HG02763 (cell line): ENCODE data around the gene WDR91.

Source experiments
- ATAC-seq: cut with Tn5 transposase; IDR thresholded peaks from one replicate; pipeline ENCODE4 v1.9.1; 2021; ENCODE audit warnings: mild to moderate bottlenecking, moderate library complexity; ENCODE audit not compliant: unreplicated experiment

WDR91 gene

DNA sequence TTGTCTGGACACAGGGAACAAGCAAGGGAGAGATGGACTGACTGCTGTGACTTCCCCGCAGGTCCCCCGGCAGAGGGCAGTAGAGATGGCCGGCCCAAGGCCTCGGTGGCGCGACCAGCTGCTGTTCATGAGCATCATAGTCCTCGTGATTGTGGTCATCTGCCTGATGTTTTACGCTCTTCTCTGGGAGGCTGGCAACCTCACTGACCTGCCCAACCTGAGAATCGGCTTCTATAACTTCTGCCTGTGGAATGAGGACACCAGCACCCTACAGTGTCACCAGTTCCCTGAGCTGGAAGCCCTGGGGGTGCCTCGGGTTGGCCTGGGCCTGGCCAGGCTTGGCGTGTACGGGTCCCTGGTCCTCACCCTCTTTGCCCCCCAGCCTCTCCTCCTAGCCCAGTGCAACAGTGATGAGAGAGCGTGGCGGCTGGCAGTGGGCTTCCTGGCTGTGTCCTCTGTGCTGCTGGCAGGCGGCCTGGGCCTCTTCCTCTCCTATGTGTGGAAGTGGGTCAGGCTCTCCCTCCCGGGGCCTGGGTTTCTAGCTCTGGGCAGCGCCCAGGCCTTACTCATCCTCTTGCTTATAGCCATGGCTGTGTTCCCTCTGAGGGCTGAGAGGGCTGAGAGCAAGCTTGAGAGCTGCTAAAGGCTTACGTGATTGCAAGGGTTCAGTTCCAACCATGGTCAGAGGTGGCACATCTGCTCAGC, 46.8 kb downstream of the WDR91 start:
- no peak for ATAC-seq

DNA sequence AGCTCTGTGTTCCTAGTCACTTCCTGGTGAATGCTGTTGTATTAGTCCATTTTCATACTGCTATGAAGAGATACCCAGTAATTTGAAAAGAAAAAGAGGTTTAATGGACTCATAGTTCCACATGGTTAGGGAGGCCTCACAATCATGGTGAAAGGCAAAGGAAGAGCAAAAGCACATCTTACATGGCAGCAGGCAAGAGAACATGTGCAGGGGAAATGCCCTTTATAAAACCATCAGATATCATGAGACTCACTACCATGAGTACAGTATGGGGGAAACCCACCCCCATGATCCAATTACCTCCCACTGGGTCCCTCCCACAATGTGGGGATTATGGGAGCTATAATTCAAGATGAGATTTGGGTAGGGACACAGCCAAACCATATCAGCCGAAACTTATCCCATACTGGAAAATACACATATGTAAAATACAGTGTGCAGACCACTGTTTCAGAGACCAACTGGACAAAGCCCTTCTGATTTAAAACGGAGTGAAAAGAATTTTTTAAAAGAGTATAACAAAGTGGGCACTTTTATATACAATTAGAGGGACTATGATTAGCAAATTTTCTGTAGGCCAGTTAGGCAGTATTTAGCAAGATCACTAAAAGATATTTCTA, 48.8 kb downstream of the WDR91 start:
- ATAC-seq, result no peak

DNA sequence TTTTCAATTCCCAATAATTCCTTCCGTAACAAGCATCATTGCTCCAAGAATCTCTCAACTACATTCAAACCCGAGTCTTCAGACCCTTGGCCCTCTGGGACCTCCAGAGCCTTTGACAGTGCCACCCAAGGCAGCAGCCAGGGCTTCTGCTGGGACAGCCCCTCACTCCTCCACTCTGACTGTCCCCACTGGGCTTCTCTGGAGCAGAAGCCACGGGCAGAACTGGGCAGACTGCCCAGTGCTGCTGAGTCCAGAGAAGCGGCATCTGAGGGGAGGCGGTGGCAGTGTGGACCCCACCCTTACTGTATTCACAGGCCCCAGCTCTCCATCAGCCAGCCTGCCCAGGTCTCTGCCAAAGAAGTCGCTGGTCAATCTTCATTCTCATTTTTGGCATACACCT, 49.7 kb downstream of the WDR91 start:
- ATAC-seq, result no peak

DNA sequence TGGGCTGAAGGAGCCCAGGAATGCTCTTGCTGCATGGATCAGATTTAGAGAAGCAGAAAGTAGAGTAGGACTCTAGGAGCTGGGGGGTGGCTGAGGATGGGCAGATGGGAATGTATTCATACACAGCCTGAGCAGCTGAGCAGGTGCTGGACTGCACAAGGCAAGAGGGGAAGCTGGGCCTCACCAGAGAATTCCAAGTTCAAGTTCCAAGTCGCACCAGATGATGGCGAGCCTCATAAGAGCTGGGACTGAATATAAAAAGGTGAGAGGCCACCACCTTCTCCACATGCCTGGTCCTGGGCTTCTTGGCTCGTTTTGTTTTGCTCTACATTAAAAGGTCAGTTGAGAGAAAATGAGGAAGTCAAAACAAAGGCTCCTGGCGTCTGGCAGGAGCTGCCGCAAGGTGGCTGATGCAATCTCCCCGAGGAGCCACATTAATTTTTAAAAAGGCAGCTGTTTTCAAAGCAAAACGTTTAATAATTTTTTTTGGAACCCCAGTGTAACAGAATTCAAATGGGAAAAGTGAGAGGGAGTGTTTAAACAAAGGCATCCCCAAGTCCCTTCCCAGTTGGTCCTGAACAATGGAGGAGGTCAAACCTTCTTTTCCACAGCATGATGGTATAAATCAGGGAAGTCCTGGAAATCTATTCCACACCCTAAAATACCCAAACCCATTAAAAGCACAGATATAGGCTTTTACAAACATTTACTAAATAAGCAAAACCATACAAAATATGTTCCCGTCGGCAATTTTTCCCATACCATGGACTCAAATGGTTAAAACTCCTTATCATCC, 50.3 kb downstream of the WDR91 start:
- no peak for ATAC-seq

DNA sequence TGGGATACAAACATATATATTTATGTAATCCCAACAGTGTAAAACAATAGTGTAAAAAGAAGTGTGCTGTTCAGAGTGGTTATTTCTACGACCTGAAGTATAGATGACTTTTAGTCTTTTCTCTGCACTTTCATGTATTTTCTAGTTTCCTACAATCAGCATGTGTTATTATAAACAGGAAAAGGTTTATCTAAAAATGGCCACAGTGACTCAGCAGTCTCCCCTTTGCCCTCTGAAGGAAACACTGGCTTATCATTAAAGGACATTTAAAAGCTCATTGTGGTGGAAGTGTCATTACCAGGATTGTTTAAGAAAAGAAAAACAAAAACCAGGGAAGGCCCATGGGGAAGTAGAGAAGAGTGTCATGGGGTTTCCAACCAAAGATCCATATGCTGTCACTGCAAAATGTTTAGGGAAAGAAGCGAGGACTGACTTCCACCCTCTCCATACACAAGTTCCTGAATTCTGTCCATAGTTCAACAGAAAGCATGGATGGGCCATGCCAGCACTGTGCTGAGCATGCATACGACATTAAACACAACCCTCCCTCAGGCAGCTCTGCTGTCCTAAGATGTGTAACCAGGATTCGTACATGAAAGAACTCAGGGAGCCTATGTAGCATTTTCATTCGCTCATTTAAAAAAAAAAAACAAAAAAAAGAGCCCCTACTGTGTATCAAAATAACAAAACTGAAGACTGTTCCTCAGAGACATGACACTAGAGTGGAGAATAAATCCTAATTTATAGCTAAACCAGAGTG, 51.0 kb downstream of the WDR91 start:
- ATAC-seq, result peak; percentile 37

DNA sequence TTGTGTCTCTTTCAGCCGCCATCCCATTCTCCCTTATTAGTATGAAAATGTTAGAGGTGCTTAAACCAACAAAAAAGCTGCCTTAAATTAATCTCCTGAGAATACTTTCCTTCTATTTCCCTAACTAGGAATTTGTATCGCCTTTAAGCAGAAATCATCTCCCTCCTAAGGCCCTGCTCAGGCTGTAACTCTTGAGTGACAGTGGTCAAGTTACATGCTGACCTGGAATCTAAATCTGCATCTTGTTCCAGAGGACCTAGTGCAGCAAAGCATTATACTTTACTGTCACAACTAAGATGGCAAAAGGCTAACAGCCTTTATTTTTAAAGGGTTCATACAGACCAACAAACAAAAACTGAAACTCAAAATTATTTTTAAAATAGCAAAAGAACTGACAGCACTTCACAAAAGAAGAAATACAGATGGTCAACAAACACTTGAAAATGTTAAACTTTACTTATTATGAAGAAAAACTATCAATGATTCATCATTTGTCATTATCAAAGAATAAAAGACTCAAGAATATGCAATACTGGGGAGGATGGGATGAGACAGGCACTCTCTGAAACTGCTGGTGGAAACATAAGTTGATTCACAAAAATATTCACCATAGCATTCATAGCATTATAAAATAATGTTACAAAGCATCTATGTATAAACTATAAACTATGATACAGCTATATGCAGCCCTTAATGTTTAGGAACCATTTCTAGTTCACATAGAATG, 51.8 kb downstream of the WDR91 start:
- ATAC-seq, result no peak

DNA sequence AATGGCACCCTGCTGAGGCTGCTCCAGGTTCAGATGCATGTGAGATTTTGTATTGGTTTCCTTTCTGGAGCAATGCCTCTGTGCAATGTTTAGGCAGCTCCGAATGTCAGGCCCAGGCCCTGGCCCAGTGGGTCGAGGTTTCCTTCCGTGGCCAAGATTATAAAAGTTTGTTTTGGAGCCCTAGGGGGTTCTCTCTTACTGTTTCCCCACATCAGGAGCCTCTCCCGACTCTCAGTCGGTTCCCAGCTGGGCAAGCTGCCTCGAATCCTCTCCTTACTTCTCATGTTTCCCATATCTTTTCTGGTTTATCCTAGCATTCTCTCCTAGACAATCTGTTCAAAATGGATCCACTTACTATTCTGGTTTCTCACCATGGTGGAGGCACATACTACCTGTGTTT, 52.5 kb downstream of the WDR91 start:
- ATAC-seq, result no peak

DNA sequence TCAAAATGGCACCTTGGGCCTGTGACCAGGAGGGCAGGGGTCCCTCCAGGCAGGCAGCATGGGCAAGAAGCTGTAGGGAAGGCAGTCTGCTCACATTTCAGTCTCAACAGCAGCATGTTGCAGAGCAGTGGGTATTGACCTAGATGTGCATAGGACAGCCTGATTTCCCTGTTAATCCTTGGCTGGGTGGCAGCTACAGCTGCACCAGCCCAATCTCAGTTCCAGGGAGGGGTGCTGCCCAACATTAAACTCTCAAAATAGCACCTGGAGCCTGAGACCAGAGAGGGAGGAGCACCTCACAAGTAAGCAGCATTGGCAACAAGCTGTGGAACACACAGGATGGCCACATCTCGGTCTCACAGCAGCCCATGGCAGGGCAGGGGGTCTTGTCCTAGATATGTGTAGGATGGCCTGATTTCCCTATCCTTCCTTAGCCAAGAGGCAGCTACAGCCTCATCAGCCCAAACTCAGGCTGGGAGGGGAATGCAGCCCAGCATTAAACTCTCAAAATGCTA, 53.1 kb downstream of the WDR91 start:
- no peak for ATAC-seq

DNA sequence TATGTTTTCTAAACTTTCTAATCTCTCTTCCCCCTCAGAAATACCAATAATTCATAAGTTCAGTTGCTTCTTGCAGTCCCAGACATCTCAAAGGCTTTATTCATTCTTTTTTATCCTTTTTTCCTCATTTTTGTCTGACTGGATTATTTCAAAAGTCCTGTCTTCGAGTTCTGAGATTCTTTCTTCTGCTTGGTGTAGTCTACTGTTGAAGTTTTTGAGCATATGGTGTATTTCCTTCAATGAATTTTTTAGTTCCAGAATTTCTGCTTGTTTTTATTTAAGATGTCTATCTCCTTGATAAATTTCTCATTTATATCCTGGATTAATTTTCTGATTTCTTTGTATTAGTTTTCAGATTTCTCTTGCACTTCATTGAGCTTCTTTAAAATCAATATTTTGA, 55.0 kb downstream of the WDR91 start:
- ATAC-seq, result no peak

DNA sequence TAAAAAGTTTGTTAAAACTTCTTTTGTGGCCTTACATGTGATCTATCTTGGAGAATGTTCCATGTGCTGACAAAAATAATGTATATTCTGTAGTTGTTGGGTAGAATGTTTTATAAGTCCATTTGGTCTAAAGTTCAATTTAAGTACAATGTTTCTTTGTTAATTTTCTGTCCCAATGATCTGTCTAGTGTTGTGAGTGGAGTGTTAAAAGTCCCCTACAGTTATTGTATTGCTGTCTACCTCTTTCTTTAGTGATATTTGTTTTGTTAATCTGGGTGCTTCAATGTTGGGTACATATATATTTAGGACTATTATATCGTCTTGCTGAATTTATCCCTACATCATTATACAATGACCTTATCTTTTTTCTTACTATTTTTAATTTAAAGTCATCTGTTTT, 56.6 kb downstream of the WDR91 start:
- no peak for ATAC-seq

DNA sequence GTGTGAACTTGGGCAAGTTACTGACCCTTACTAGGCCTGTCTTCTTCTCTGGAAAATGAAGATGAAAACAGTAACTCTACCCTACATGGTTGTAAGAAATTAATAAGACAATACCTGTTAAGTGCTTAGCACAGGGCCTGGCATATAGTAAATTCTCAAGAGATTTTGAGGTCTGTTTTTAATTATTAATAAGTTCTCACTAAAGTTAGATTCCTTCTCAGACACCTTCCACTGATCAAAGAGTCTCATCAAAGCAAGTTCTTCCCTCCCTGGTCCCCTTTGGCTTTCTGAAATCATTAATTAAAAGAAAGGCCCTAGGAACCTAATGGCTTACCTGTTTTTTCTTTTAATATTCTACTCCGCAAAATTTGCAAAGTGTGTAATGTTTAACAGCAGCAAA, 58.9 kb downstream of the WDR91 start:
- ATAC-seq, result no peak

DNA sequence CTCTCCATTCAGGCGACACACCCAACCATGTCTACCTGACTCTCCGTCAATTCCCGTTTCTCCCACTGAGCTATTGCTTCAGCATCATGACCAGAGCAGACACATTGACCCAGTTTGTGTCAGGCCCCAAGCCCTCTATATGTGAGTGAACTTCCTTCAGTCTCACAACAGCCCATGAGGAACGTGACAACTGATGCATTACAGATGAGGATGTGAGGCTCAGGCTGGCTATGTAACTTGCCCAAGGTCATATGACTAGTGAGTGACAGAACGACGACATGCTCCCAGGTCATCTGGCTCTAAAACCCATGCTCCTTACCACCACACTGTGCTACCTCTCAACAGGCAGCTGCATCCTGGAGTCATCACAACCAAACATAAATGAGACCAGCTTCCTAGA, 59.8 kb downstream of the WDR91 start:
- ATAC-seq, result no peak

DNA sequence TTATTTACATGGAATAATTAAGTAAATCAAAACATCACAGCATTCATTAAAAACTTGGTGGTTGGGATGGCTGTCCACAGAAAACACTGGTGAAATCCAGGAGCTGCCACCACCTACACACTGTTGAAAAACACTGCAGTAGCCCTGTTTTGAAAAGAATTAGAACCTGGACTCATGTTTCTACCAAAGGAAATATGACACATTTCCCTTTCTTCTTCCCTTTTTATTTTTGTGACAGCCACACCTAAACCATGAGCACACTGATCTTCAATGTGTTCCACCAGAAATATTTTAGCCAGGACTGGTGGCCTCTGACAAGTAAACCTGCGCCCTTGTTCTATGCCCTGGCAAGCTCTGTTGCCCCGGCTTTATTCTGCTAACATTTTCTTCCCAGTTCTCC, 60.2 kb downstream of the WDR91 start:
- ATAC-seq, result no peak

DNA sequence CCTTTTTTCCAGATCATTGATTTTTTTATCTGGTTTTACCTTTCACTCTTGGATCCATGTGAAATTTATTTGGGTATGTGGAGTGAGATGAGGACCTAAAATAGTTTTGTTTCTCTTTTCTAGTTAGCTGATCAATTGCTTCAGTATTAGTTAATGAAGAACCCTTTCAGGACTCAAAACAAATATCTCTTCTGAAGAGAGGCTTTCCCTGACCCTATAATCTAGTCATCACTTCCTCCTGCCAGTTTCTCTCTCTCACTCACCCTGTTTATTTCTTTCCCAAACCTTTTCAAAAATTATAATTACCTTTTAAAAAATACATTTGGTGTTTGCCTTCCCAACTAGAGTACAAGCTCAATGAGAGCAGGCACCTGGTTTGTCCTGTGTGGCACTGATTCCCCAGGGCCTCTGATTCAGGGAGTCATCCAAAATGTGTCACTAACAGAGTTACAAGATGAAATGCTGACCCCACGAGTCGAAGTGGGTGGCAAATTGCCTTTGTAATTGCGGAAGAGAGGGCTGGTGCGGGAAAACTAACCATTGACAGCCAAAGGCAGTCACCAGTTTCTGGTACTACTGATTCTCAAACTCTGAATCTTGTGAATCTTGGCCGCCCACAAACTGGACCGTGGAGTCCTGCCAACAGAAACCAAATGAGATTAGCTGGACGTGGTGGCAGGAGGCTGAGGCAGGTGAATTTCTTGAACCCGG, 61.1 kb downstream of the WDR91 start:
- ATAC-seq, result no peak

DNA sequence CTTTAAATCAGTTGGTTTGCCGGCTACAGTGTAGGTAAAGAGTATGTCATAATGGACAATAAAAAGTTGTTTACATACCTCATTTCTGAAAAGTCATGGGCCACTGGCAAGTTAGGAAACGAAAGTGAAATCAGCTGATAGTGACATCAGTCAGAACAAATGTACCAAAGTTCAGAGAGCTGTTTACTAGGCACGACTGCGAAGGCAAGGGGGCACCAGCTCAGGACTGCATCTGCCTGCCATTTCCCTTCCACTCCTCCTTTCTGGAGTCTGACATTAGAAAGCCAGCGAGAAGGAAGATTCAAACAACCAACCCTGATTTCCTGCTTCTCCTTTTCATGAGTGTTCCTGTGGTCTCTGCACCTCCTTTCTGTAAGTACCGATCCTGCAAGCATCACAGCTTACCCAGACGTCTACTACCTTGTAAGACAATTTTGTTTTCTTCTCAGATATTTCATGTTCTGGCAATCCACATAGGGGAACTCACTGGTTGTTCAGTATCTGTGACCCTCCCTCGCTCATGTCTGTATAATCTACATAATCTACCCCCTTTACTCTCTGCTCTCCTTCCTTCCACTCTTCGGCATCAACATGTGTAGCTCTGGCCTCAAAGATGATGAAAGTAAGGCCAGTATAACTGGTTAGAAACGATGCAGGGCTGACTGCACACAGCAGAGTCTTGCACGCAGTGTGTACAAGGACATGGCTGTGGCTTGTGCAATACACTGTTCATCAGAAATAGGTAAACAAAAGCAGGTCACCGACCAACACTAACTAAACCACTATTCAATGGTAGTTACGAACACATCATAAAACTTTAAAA, 63.2 kb downstream of the WDR91 start, which contains the start of gene TMEM140:
Gene TMEM140 (plus strand): TSS at position 174 of the 823 bp plus-strand sequence. CDS start 16,370 bp downstream, outside the sequence.
- peak; percentile 68 for ATAC-seq

DNA sequence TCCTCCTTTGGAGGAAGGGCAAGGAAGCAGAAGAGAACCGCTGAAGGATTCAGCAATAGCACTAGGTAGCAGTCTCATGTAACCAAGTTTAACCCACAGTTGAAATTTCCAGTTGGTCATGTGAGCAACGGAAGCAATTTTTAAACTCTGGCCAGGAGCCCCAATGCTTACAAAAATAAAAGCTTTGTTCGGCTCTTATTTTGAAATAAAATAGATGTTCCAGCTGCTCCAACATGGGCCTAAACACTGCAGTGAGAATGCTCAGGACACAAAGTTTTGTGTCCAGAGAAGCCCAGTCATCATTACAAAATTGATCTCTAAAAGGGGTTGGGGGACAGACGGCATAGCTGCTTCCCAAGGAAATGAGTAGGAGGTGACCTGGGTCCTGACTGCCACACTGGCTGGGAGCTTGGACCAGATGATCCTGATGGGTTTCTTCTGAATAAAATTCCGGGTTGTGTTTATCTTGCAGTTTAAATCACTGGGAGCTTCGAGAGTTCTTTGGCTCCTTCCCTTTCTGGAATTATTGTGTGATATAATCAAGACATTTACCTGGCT, 63.9 kb downstream of the WDR91 start:
- peak; percentile 22 for ATAC-seq

DNA sequence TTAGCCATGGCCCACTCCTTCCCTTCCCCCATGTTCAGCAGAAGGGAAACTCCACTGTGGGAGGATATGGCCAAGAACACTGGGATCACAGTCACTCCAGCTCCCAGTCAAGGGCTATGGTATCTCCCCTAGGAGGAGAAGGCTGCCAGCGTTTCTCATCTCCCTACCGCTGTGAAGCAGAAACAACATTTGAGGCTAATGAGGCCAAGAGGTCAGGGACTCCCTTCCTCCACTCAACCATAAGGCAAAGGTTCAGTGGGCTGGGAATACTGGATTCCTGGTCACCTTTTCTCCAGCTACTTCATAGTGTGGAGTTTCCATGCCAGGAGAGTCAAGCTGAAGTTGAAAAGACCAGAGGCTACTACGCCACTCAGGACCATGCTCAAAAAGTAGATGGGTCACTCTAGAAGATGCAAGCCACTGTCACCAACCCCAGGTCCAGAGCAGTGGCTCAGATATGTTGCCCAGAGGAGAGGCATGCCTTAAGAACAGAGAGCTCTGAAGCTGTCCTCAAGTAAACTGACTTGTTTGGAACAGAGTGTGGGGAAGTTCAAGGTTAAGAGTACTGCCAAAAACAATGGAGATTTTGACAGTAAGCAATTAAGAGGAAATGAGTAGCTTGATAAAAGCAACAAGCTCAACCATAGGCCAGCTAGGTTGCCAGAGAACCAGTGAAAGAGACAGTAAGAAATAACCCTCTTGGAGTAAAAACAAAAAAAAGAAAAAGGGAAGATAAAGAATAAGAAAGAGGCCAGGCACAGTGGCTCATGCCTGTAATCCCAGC, 67.2 kb downstream of the WDR91 start:
- no peak for ATAC-seq
